ENCODE data around the gene RWDD2A. TPM values are rescaled to one million over a fixed set of nuclear protein-coding genes. Genes with fewer than 3 reads are reported as not detected.

RWDD2A gene
- total RNA-seq, 2 donors from 2014 or later, result 4.3 to 7.0 TPM

- no peak for DNase-seq (ENCODE audit: low spot score)
- Histone ChIP-seq H3K27ac (no peak overlapping the region), H3K4me3 (no peak overlapping the region)
Observed at GRCh38 chr6:83176246-83176645, 16.9 kb upstream of the RWDD2A start.

DNA sequence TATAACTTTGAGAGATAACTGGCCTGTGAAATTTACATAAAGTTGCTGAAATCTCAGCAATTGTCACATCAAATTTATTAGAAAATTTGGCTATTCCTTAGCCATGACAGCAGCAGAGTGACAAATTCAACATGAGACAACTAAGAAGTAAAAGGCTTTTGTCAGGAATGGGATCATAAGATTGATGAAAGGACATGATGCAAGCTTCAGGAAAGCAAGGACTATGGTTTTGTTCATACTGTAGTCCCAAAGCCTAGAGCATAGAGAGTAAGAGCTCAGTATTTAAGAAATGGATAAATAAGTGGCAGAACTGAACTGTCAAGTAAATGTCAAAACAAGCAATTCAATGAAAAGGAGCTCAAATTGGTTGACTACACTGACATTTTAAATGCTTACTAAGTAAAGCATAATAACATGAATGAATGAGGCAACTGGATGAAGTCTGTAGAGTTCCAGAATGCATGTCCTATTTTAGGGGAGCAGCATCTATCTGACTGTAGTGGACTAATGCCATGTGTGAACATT lies 12.7 kb upstream of the RWDD2A start:
- H3K27ac ChIP-seq, result no peak overlapping the region
- H3K4me3 ChIP-seq, result no peak overlapping the region
- peaks cover 0 to 8% of the 10 kb centered on the region in 2 donors for H3K4me1 ChIP-seq (ENCODE audit: control insufficient read depth in 1 of 2, low read depth in 2 of 2)
- no peaks in the 10 kb centered on the region for H3K9me3 ChIP-seq
- no peaks in the 10 kb centered on the region for H3K27me3 ChIP-seq (replicated peaks; ENCODE audit: insufficient read depth)
- no peak for DNase-seq (ENCODE audit: low spot score)
- TF ChIP-seq, protein P1, sequence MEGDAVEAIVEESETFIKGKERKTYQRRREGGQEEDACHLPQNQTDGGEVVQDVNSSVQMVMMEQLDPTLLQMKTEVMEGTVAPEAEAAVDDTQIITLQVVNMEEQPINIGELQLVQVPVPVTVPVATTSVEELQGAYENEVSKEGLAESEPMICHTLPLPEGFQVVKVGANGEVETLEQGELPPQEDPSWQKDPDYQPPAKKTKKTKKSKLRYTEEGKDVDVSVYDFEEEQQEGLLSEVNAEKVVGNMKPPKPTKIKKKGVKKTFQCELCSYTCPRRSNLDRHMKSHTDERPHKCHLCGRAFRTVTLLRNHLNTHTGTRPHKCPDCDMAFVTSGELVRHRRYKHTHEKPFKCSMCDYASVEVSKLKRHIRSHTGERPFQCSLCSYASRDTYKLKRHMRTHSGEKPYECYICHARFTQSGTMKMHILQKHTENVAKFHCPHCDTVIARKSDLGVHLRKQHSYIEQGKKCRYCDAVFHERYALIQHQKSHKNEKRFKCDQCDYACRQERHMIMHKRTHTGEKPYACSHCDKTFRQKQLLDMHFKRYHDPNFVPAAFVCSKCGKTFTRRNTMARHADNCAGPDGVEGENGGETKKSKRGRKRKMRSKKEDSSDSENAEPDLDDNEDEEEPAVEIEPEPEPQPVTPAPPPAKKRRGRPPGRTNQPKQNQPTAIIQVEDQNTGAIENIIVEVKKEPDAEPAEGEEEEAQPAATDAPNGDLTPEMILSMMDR (IDR thresholded peaks at IDR 0.05), result no peak
- ATAC-seq (ENCODE audit: insufficient number of reproducible peaks, low FRiP score, low read depth), result no peak
- no peaks in the 10 kb centered on the region for H3K36me3 ChIP-seq

More at GRCh38 chr6:83176246-83176645, 16.9 kb upstream of the RWDD2A start:
- ATAC-seq (ENCODE audit: insufficient number of reproducible peaks, low FRiP score, low read depth), result no peak
- Histone ChIP-seq H3K36me3 (peaks cover 25% of the 10 kb centered on the region), H3K27me3 (replicated peaks; ENCODE audit: insufficient read depth) (no peaks in the 10 kb centered on the region), H3K4me1 (ENCODE audit: control insufficient read depth in 1 of 2, low read depth in 2 of 2) (no peaks in the 10 kb centered on the region), H3K9me3 (no peaks in the 10 kb centered on the region)
- TF ChIP-seq, protein P1 (IDR thresholded peaks at IDR 0.05), result no peak

- H3K9me3 ChIP-seq, result no peaks in the 10 kb centered on the region
- peaks cover 0 to 8% of the 10 kb centered on the region in 2 donors for H3K4me1 ChIP-seq (ENCODE audit: control insufficient read depth in 1 of 2, low read depth in 2 of 2)
- ATAC-seq (ENCODE audit: insufficient number of reproducible peaks, low FRiP score, low read depth) (no peak), DNase-seq (ENCODE audit: low spot score) (no peak)
- H3K27me3 ChIP-seq (replicated peaks; ENCODE audit: insufficient read depth), result no peaks in the 10 kb centered on the region
- H3K27ac ChIP-seq, result no peak overlapping the region
- no peak overlapping the region for H3K4me3 ChIP-seq
- TF ChIP-seq, protein P1 (IDR thresholded peaks at IDR 0.05), result no peak
- H3K36me3 ChIP-seq, result no peaks in the 10 kb centered on the region
Observed at GRCh38 chr6:83182114-83182513, 11.0 kb upstream of the RWDD2A start.

- no peak overlapping the region for H3K4me3 ChIP-seq
- peaks cover 0 to 8% of the 10 kb centered on the region in 2 donors for H3K4me1 ChIP-seq (ENCODE audit: control insufficient read depth in 1 of 2, low read depth in 2 of 2)
- TF ChIP-seq, protein P1 (IDR thresholded peaks at IDR 0.05), result no peak
- DNase-seq (ENCODE audit: low spot score) (no peak), ATAC-seq (ENCODE audit: insufficient number of reproducible peaks, low FRiP score, low read depth) (peak; percentile 56)
- no peaks in the 10 kb centered on the region for H3K9me3 ChIP-seq
- H3K27ac ChIP-seq, result no peak overlapping the region
- H3K36me3 ChIP-seq, result no peaks in the 10 kb centered on the region
- no peaks in the 10 kb centered on the region for H3K27me3 ChIP-seq (replicated peaks; ENCODE audit: insufficient read depth)
Observed at GRCh38 chr6:83183082-83183828, 9.9 kb upstream of the RWDD2A start.

DNA sequence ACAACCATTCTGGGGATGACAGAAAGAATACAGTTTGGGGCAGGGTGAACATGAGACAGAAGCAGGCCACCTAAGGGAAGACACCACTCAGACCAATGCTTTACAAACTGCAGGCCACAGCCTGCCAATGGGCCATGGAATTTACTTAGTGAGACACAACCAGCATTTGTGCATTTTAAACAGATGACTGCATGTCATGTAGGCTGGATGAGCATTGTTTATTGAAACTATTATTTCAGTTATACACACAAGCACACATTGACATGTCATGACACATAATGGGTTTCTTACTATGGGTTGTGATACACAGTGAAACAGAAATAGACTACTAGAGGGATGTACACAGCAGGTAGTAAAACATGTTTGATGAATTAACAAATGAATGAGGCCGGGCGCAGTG lies 8.1 kb upstream of the RWDD2A start:
- peaks cover 0 to 8% of the 10 kb centered on the region in 2 donors for H3K4me1 ChIP-seq (ENCODE audit: control insufficient read depth in 1 of 2, low read depth in 2 of 2)
- H3K4me3 ChIP-seq, result no peak overlapping the region
- DNase-seq (ENCODE audit: low spot score) (no peak), ATAC-seq (ENCODE audit: insufficient number of reproducible peaks, low FRiP score, low read depth) (no peak)
- H3K27ac ChIP-seq, result no peak overlapping the region
- TF ChIP-seq, protein P1 (IDR thresholded peaks at IDR 0.05), result no peak
- H3K9me3 ChIP-seq, result no peaks in the 10 kb centered on the region
- H3K27me3 ChIP-seq (replicated peaks; ENCODE audit: insufficient read depth), result no peaks in the 10 kb centered on the region
- no peaks in the 10 kb centered on the region for H3K36me3 ChIP-seq
